Stimulated activated effector memory CD8-positive, alpha-beta T cell treated with anti-CD3 and anti-CD28 coated beads, Interleukin-12 subunit alpha, Interleukin-12 subunit beta, amount 100 ng/mL, for 72 hours (primary cell): ENCODE results near the gene PGAP6.
"Not testable (repeated sequence)": the region's sequence is repeated elsewhere in the genome, so short reads cannot be mapped to it uniquely, and the experiment has no call there.

Experiments used
- ATAC-seq: fragments of 150-1000 bp; cut with Tn5 transposase; 2 replicates; pipeline ENCODE4 v1.10.0; 2021
- DNase-seq, 2 donors: peaks; one replicate each; pipeline ENCODE4 v3.0.0; 2021 to 2022; ENCODE audit warnings: low spot score in 2 of 2
- H3K27ac Mint-ChIP-seq: one replicate; pipeline ENCODE4 v1.8.0; 2022; ENCODE audit warnings: mild to moderate bottlenecking, mixed read lengths
- H3K36me3 Mint-ChIP-seq: one replicate; pipeline ENCODE4 v1.8.0; 2022; ENCODE audit warnings: mild to moderate bottlenecking, mixed read lengths
- H3K4me1 Mint-ChIP-seq: one replicate; pipeline ENCODE4 v1.8.0; 2022; ENCODE audit warnings: mixed read lengths
- H3K4me3 Mint-ChIP-seq: one replicate; pipeline ENCODE4 v1.8.0; 2022; ENCODE audit warnings: mild to moderate bottlenecking, mixed read lengths
- H3K9me3 Mint-ChIP-seq: one replicate; pipeline ENCODE4 v1.8.0; 2022; ENCODE audit warnings: mixed read lengths

Gene PGAP6

GRCh38 chr16:367333-367903 is 14.4 kb downstream of the PGAP6 start:
- peaks cover 24% of the 10 kb centered on the region for H3K36me3 Mint-ChIP-seq
- peaks cover 23% of the 10 kb centered on the region for H3K4me1 Mint-ChIP-seq
- DNase-seq = no peak
- no peak overlapping the region for H3K27ac Mint-ChIP-seq
- H3K4me3 Mint-ChIP-seq = no peak overlapping the region
- no peaks in the 10 kb centered on the region for H3K9me3 Mint-ChIP-seq
- ATAC-seq = no peak

GRCh38 chr16:366476-366875 is 15.3 kb downstream of the PGAP6 start:
- H3K4me3 Mint-ChIP-seq = no peak overlapping the region
- ATAC-seq (no peak), DNase-seq (no peak)
- H3K36me3 Mint-ChIP-seq = peaks cover 24% of the 10 kb centered on the region
- no peaks in the 10 kb centered on the region for H3K9me3 Mint-ChIP-seq
- H3K27ac Mint-ChIP-seq = no peak overlapping the region
- peaks cover 26% of the 10 kb centered on the region for H3K4me1 Mint-ChIP-seq

- peaks cover 15% of the 10 kb centered on the region for H3K36me3 Mint-ChIP-seq
- no peak for DNase-seq
- H3K4me1 Mint-ChIP-seq = peaks cover 15% of the 10 kb centered on the region
- no peak for ATAC-seq
- no peaks in the 10 kb centered on the region for H3K9me3 Mint-ChIP-seq
- H3K4me3 Mint-ChIP-seq = no peak overlapping the region
- no peak overlapping the region for H3K27ac Mint-ChIP-seq
Observed at GRCh38 chr16:364595-365491, 16.9 kb downstream of the PGAP6 start.

- Mint-ChIP-seq H3K36me3 (peaks cover 10% of the 10 kb centered on the region), H3K4me3 (no peak overlapping the region), H3K27ac (no peak overlapping the region), H3K4me1 (peaks cover 9% of the 10 kb centered on the region), H3K9me3 (no peaks in the 10 kb centered on the region)
- ATAC-seq (no peak), DNase-seq (no peak)
Observed at GRCh38 chr16:363766-364490, 17.9 kb downstream of the PGAP6 start.

- Mint-ChIP-seq H3K27ac (no peak overlapping the region), H3K36me3 (peaks cover 8% of the 10 kb centered on the region), H3K4me3 (no peak overlapping the region), H3K9me3 (no peaks in the 10 kb centered on the region), H3K4me1 (peaks cover 9% of the 10 kb centered on the region)
- ATAC-seq (no peak), DNase-seq (no peak)
Observed at GRCh38 chr16:363110-363765, 18.5 kb downstream of the PGAP6 start.

GRCh38 chr16:362702-362999 is 19.1 kb downstream of the PGAP6 start:
- not testable (repeated sequence) for H3K9me3 Mint-ChIP-seq, ATAC-seq, H3K36me3 Mint-ChIP-seq, H3K4me1 Mint-ChIP-seq, H3K4me3 Mint-ChIP-seq, H3K27ac Mint-ChIP-seq, DNase-seq

- Mint-ChIP-seq H3K9me3 (no peaks in the 10 kb centered on the region), H3K27ac (peak overlapping the region; percentile 32), H3K4me3 (peak overlapping the region; percentile 42), H3K36me3 (peaks cover 4% of the 10 kb centered on the region), H3K4me1 (peaks cover 9% of the 10 kb centered on the region)
- ATAC-seq = peak; percentile 86
- DNase-seq = peak; percentile 48 to 82
Observed at GRCh38 chr16:361872-362701, 19.7 kb downstream of the PGAP6 start.

- Mint-ChIP-seq H3K36me3 (no peaks in the 10 kb centered on the region), H3K9me3 (no peaks in the 10 kb centered on the region), H3K4me1 (peaks cover 9% of the 10 kb centered on the region), H3K4me3 (peak overlapping the region; percentile 42), H3K27ac (no peak overlapping the region)
- ATAC-seq (no peak), DNase-seq (no peak)
Observed at GRCh38 chr16:361341-361871, 20.4 kb downstream of the PGAP6 start.

- ATAC-seq (no peak), DNase-seq (no peak)
- Mint-ChIP-seq H3K36me3 (no peaks in the 10 kb centered on the region), H3K4me3 (no peak overlapping the region), H3K4me1 (peaks cover 9% of the 10 kb centered on the region), H3K27ac (no peak overlapping the region), H3K9me3 (no peaks in the 10 kb centered on the region)
Observed at GRCh38 chr16:360698-361336, 21.0 kb downstream of the PGAP6 start.

- DNase-seq (no peak), ATAC-seq (no peak)
- no peaks in the 10 kb centered on the region for H3K9me3 Mint-ChIP-seq
Observed at GRCh38 chr16:359871-360697, 21.7 kb downstream of the PGAP6 start.

GRCh38 chr16:359067-359763 is 22.6 kb downstream of the PGAP6 start:
- ATAC-seq = no peak
- H3K27ac Mint-ChIP-seq = no peak overlapping the region

More at GRCh38 chr16:359871-360697, 21.7 kb downstream of the PGAP6 start:
- H3K4me3 Mint-ChIP-seq = no peak overlapping the region
- peaks cover 13% of the 10 kb centered on the region for H3K4me1 Mint-ChIP-seq
- H3K27ac Mint-ChIP-seq = no peak overlapping the region
- no peaks in the 10 kb centered on the region for H3K36me3 Mint-ChIP-seq

GRCh38 chr16:356741-357140 is 25.0 kb downstream of the PGAP6 start:
- H3K27ac Mint-ChIP-seq = peak overlapping the region; percentile 34
- no peaks in the 10 kb centered on the region for H3K36me3 Mint-ChIP-seq
- ATAC-seq (no peak), DNase-seq (no peak)
- no peak overlapping the region for H3K4me3 Mint-ChIP-seq
- H3K9me3 Mint-ChIP-seq = no peaks in the 10 kb centered on the region
- H3K4me1 Mint-ChIP-seq = peaks cover 22% of the 10 kb centered on the region

More at GRCh38 chr16:359067-359763, 22.6 kb downstream of the PGAP6 start:
- Mint-ChIP-seq H3K4me3 (no peak overlapping the region), H3K9me3 (no peaks in the 10 kb centered on the region), H3K4me1 (peaks cover 22% of the 10 kb centered on the region), H3K36me3 (no peaks in the 10 kb centered on the region)
- no peak for DNase-seq

- ATAC-seq = no peak
- Mint-ChIP-seq H3K27ac (peak overlapping the region; percentile 94), H3K36me3 (peaks cover 16% of the 10 kb centered on the region), H3K4me1 (peaks cover 29% of the 10 kb centered on the region), H3K4me3 (peak overlapping the region; percentile 61), H3K9me3 (no peaks in the 10 kb centered on the region)
- peak in 1 of 2 donors; percentile 64 for DNase-seq
Observed at GRCh38 chr16:354971-355461, 26.8 kb downstream of the PGAP6 start.
